OCI-LY7 (cell line): ENCODE data around the gene TMEM179. TPM values are rescaled to one million over a fixed set of nuclear protein-coding genes. Genes with fewer than 3 reads are reported as not detected.

ENCODE experiments used
- BruUV-seq: library from RNA; stranded (reverse); fragments of 400-500 nt; replicated peaks from 2 replicates; lab custom pipeline; 2021; lab: Mats Ljungman, UMichigan
- CTCF ChIA-PET: fragments of 300-600 bp; sonication (Branson Sonifier 250); formaldehyde crosslinking; loops from one replicate; lab custom pipeline; 2022; ENCODE audit warnings: antibody characterized with exemption; ENCODE audit not compliant: unreplicated experiment; lab: Charles Lee
- POLR2A ChIA-PET: fragments of 300-600 bp; sonication (Branson Sonifier 250); formaldehyde crosslinking; loops from one replicate; lab custom pipeline; 2022; ENCODE audit warnings: antibody characterized with exemption; lab: Charles Lee
- DNase-seq: peaks from one replicate; pipeline ENCODE4 v3.0.0-alpha.2; 2015; ENCODE audit warnings: low spot score
- H2AFZ ChIP-seq: fragments of 200-600 bp; sonication (generic), shearing (Covaris generic); 2 replicates; pipeline ENCODE4 v1.6.1; 2014; ENCODE audit warnings: mild to moderate bottlenecking, antibody characterized with exemption, low read length, moderate library complexity
- H3K27ac ChIP-seq: fragments of 200-600 bp; sonication (generic); 2 replicates; pipeline ENCODE4 v1.5.1; 2014; ENCODE audit warnings: mixed run types, low read depth, mild to moderate bottlenecking, moderate library complexity, low read length, inconsistent platforms; ENCODE audit not compliant: poor library complexity, severe bottlenecking
- H3K36me3 ChIP-seq: fragments of 200-600 bp; sonication (generic); 2 replicates; pipeline ENCODE4 v1.6.1; 2014; ENCODE audit warnings: mild to moderate bottlenecking, antibody characterized with exemption, low read length, moderate library complexity, mixed read lengths; ENCODE audit not compliant: insufficient read depth
- H3K4me1 ChIP-seq: fragments of 200-600 bp; sonication (generic); 2 replicates; pipeline ENCODE4 v1.5.1; 2014; ENCODE audit warnings: mild to moderate bottlenecking, low read length; ENCODE audit not compliant: insufficient read depth, poor library complexity, severe bottlenecking
- H3K4me2 ChIP-seq: fragments of 200-600 bp; sonication (generic); 2 replicates; pipeline ENCODE4 v1.6.1; 2014; ENCODE audit warnings: mild to moderate bottlenecking, low read length
- H3K4me3 ChIP-seq: fragments of 200-600 bp; sonication (generic); 2 replicates; pipeline ENCODE4 v1.5.1; 2014; ENCODE audit warnings: mild to moderate bottlenecking, low read depth, low read length; ENCODE audit not compliant: poor library complexity, severe bottlenecking
- H3K79me2 ChIP-seq: fragments of 200-600 bp; sonication (generic); 2 replicates; pipeline ENCODE4 v1.6.1; 2016; ENCODE audit warnings: low read depth, mild to moderate bottlenecking, low read length, moderate library complexity, mixed read lengths; ENCODE audit not compliant: insufficient read depth
- H3K9me2 ChIP-seq: fragments of 200-600 bp; sonication (generic); 2 replicates; pipeline ENCODE4 v1.6.1; 2016; ENCODE audit warnings: mild to moderate bottlenecking, low read length, mixed read lengths; ENCODE audit not compliant: insufficient read depth
- H3K9me3 ChIP-seq: fragments of 200-600 bp; sonication (generic); 2 replicates; pipeline ENCODE4 v1.6.1; 2014; ENCODE audit warnings: mild to moderate bottlenecking, mixed run types, low read length, mixed read lengths
- H4K20me1 ChIP-seq: fragments of 200-600 bp; sonication (generic); 2 replicates; pipeline ENCODE4 v1.6.1; 2014; ENCODE audit warnings: mild to moderate bottlenecking, antibody characterized with exemption, low read length, moderate library complexity, mixed read lengths; ENCODE audit not compliant: insufficient read depth
- EZH2phosphoT487 ChIP-seq: fragments of 200-600 bp; sonication (generic); IDR thresholded peaks from 2 replicates; pipeline ENCODE4 v1.6.1; 2018; ENCODE audit warnings: low read depth, borderline replicate concordance, mild to moderate bottlenecking, mixed run types, antibody characterized with exemption, low read length, moderate library complexity, mixed read lengths
- intact Hi-C: fragments of 100-400 bp; cut with micrococcal nuclease; formaldehyde crosslinking; loops from one replicate; pipeline ENCODE4 v1.10.0; 2022; ENCODE audit not compliant: unreplicated experiment
- total RNA-seq, 2 experiments: library from RNA; depleted of rRNA in 1 of 2; stranded (reverse); fragments of >200 nt in 1 of 2; shearing (Covaris generic) in 1 of 2; gene quantifications; 2 replicates each; pipeline ENCODE4 v1.2.3, GENCODE V29; 2014 to 2022
- TF ChIP-seq, protein P1 (sequence below): fragments of 200-600 bp; sonication (generic); conservative IDR thresholded peaks from 2 replicates; pipeline ENCODE4 v1.5.1; 2014; ENCODE audit warnings: mild to moderate bottlenecking, antibody characterized with exemption, low read length, moderate library complexity, mixed read lengths

Gene TMEM179
- total RNA-seq, 2 experiments from 2014 or later = not detected

DNA sequence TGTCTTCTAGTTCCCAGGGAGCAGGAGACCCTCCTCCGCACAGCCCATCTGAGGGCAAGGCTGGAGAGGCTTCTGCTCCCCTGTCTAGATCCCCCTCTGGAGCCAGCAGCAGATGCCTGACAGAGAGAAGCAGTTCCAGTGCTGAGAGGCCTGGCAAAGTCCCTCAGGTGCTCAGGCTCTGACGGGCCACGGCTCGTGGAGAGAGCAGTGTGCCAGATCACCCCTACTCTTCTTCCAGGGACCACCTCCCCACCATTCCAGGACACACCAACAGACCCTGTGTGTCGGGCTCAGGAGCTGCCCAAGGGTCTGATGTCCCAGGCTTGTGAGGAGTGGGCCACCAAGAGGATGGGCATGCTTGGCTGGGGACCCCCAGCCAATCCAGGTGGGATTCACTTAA is 47.5 kb downstream of the TMEM179 start:
- TF ChIP-seq, protein P1, sequence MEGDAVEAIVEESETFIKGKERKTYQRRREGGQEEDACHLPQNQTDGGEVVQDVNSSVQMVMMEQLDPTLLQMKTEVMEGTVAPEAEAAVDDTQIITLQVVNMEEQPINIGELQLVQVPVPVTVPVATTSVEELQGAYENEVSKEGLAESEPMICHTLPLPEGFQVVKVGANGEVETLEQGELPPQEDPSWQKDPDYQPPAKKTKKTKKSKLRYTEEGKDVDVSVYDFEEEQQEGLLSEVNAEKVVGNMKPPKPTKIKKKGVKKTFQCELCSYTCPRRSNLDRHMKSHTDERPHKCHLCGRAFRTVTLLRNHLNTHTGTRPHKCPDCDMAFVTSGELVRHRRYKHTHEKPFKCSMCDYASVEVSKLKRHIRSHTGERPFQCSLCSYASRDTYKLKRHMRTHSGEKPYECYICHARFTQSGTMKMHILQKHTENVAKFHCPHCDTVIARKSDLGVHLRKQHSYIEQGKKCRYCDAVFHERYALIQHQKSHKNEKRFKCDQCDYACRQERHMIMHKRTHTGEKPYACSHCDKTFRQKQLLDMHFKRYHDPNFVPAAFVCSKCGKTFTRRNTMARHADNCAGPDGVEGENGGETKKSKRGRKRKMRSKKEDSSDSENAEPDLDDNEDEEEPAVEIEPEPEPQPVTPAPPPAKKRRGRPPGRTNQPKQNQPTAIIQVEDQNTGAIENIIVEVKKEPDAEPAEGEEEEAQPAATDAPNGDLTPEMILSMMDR = no peak
- TF ChIP-seq EZH2phosphoT487 = no peak
- BruUV-seq = no TSS peak
- Histone ChIP-seq H4K20me1 (no peaks in the 10 kb centered on the region), H3K4me1 (no peaks in the 10 kb centered on the region), H3K4me2 (no peak overlapping the region), H2AFZ (no peak overlapping the region), H3K36me3 (no peaks in the 10 kb centered on the region), H3K9me3 (no peaks in the 10 kb centered on the region), H3K9me2 (no peaks in the 10 kb centered on the region), H3K79me2 (no peaks in the 10 kb centered on the region), H3K27ac (no peak overlapping the region), H3K4me3 (no peak overlapping the region)
- CTCF ChIA-PET = no interaction called here
- POLR2A ChIA-PET = interaction anchor here (0.7 kb wide), 1 partner anchor 38 kb away, joined by 3 read pairs; no protein-coding TSS in a partner anchor
- intact Hi-C loops = no loop called here
- DNase-seq = no peak

DNA sequence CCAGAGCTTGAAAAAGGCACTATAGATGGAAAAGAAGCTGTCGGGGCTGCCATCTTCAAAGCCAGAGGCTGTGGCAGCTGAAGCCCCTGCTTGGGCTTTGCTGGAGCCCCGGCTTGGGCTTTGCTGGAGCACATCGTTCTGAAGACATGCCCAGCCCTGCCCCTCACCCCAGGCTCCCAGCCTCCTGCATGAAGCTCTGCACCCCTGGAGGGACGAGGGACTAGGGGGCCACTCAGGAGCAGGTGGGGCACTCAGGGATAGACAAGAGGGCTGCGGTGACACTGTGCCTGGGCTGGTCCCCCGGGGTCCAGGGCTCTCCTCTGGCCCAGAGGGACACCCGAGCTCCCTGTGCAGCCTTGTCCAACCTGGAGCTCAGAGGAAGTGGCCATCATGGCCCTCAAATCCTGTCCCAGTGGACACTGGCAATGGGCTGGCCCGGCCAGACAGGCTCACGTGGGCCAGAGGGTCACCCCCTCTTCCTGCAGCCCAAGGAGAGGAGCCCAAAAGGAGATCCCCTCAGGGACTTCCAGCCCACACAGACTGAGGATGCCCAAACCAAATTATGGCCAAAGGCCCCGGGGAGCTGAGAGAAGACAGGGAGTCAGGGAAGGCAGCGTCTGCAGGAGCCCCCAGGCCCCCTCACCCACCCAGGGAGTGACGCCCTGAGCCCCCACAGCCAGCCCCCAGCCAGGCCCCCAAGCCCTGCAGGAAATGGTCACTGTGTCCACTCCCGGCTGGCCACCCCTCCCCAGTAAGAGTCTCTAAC is 48.1 kb downstream of the TMEM179 start:
- DNase-seq = no peak
- POLR2A ChIA-PET = no interaction called here
- Histone ChIP-seq H3K4me2 (no peak overlapping the region), H3K4me1 (no peaks in the 10 kb centered on the region), H3K4me3 (no peak overlapping the region), H3K9me3 (no peaks in the 10 kb centered on the region), H3K79me2 (no peaks in the 10 kb centered on the region), H3K9me2 (no peaks in the 10 kb centered on the region), H2AFZ (no peak overlapping the region), H4K20me1 (no peaks in the 10 kb centered on the region), H3K36me3 (no peaks in the 10 kb centered on the region), H3K27ac (no peak overlapping the region)
- TF ChIP-seq, protein P1 = no peak
- CTCF ChIA-PET = no interaction called here
- no TSS peak for BruUV-seq
- intact Hi-C loops = no loop called here
